ENCODE data around the gene PDXK.

GRCh38 chr21:43761886-43762285, 43.0 kb downstream of the PDXK start:
- TF ChIP-seq CTCF (conservative IDR thresholded peaks at IDR 0.05) (no peak), EZH2 (IDR thresholded peaks at IDR 0.05; ENCODE audit: low read depth) (no peak)

Data from PC-9 (cell line).